GM19238 (cell line): ENCODE measurements around the gene GLG1.
"Not testable (repeated sequence)": the region's sequence is repeated elsewhere in the genome, so short reads cannot be mapped to it uniquely, and the experiment has no call there.

Experiments
- DNase-seq: peaks from one replicate; pipeline ENCODE4 v3.0.0; 2011; ENCODE audit warnings: low spot score; ENCODE audit not compliant: insufficient read length

The GLG1 gene

DNA sequence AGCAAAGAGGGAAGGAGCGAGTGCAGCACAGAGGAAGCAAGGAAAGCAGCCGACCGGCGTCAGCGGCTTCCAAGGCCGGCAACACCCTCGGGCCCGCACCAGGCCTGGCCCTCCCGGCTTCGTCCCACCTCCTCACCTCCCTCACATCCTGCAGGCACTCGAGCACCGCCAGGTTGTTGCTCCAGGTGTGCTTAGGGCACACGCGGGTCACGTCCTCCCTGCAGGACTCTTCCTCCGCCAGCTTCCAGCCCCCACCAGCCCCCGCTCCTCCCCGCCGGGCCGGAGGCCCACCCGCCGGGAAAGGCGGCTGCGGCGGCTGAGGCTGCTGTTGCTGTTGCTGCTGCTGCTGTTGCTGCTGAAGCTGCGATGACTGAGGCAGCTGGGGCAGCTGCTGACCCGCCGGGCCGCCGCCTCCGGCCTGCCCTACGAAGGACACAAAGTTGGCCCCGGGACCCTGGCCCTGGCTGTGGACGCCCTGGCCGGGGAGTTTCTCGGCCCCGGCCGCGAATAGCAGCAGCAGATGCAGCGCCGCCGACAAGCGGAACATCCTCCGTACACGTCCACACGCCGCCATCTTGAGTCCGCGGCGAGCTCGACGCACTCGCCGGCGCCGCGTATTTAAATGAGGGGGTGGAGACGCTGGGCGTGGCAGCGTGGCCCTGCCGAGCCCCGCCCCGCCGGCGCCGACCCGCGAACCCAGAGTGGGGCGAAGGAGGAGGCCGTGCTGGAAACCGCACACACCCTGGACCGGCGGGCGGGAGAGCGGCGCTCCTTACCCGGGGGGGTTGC lies at the start of gene GLG1:
Gene GLG1 (minus strand): TSS at position 594 of the 789 bp plus-strand sequence. CDS start 20 bp downstream, at position 574.
- peak; percentile 79 for DNase-seq

DNA sequence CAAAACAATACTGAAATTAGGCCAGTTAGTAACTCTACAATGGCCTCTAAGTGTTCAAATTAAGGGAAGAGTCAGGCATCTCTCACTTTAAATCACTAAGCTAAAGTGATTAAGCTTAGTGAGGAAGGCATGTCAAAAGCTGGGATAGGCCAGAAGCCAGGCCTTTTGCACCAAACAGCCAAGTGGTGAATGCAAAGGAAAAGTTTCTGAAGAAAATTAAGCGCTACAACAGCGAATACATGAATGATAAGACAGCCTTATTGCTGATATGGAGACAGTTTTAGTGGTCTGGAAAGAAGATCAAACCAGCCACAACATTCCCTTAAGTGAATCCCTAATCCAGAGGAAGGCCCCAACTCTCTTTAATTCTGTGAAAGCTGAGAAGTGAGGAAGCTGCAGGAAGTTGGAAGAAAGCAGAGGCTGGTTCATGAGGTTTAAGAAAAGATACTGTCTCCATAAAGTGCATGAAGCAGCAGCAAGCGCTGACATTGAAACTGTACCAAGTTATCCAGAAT lies 47.7 kb upstream of the GLG1 start:
- no peak for DNase-seq

DNA sequence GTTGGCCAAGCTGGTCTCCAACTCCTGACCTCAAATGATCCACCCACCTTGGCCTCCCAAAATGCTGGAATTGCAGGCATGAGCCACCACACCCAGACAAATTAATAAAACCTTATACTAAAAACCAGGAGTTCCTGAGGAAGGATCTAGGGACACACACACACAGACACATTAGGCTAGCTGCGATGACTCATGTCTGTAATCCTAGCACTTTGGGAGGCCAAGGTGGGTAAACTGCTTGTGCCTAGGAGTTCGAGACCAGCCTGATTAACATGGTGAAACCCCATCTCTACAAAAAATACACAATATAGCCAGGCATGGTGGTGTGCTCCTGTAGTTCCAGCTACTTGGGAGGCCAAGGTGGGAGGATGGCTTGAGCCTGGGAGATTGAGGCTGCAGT lies 46.0 kb upstream of the GLG1 start:
- not testable (repeated sequence) for DNase-seq

DNA sequence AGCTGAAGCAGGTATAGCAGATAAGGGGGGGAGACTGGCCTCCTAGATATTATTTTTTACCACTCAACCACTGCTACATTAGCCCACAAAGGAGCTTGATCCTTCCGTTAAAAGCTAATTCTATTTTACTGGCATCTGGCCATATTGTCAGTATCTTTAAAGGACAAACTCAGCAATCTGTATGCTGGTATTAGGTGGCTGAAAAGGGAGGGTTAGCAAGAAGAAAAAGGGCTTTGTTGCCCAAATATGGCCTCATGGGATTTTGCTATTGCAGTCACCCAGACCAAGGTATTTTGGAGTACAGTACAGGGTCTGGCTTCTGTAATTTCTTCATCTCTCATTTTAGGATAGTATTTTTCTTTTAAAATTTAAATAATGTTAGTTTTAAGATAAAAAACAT lies 45.3 kb upstream of the GLG1 start:
- DNase-seq: no peak

DNA sequence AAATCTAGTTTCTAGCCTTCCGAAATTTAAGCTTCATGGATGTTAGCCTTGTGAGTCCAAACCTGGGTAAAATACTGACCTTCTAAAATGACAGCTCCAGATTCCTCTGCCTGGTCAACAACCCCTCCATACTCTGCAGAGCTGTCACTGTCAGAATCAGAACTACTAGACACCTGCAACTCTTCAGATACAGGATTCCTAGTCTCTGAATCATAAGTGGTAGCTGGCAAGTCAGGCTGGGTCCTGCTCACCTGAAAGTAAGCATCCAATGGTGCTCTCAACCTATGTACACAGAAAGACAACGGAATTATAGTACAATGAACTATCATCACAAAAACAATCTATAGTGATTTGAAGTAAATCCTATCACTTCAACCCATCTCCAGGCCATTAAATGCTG lies 44.9 kb upstream of the GLG1 start:
- no peak for DNase-seq

DNA sequence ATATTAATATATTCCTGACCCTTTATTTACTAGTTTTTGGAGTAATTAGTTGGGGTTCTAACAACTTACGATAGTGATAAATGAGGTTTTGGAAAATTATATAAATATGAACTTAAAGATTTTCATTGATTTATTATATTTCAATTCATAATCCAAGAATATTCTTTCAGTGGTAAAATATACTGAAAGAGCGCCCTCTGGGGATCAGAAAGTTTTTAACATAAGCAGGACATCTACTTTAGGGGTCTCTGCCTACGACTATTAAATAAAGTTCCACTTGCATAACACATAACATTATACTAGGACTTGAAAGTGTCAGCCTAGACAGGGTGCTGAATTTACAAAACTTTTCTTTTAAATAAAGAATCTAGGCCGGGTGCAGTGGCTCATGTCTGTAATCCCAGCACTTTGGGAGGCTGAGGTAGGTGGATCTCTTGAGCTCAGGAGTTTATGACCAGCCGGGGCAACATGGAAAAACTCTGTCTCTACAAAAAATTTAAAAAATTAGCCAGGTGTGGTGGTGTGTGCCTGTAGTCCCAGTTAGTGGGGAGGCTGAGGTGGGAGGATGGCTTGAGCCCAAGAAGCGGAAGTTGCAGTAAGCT lies 44.2 kb upstream of the GLG1 start:
- DNase-seq: no peak

DNA sequence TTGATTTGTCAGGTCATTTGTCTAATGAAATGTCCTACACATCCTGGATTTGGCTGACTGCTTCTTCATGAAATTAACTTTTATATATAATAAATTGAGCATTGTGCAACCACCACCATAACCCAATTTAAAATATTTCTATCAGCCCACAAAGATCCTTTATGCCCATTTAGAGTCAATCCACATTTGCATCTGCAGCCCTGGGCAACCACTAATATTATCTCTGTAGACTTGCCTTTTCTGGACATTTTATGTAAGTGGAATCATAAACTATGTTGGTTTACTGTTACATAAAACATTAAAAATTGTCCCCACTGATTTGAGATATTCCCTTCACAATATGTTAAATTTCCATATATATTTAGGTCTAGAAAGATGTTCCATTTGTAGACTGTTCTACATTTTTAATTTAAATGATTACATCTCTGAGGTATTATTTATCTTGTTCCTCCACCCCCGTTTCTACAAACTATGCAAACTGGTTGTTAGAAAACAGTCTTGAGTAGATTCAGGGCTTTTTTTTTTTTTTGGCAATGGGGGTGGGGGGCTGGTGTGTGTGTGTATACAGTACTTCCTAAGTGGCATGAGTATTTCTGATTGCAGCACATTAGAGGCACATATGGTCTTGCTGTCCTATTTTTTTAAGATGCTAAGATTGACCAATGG lies 43.1 kb upstream of the GLG1 start:
- no peak for DNase-seq

DNA sequence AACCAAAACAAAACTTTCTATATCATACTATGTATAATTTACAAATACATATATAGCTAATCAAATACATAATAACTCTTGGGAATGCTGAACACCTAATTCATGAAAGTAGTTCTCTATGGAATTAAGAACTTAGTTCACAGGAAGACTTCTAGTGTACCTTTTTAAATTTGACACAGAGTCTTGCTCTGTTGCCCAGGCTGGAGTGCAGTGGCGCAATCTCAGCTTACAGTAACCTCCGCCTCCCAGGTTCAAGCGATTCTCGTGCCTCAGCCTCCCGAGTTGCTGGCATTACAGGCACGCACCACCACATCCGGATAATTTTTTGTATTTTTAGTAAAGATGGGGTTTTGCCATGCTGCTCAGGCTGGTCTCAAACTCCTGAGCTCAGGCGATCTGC lies 35.1 kb upstream of the GLG1 start:
- DNase-seq: no peak

DNA sequence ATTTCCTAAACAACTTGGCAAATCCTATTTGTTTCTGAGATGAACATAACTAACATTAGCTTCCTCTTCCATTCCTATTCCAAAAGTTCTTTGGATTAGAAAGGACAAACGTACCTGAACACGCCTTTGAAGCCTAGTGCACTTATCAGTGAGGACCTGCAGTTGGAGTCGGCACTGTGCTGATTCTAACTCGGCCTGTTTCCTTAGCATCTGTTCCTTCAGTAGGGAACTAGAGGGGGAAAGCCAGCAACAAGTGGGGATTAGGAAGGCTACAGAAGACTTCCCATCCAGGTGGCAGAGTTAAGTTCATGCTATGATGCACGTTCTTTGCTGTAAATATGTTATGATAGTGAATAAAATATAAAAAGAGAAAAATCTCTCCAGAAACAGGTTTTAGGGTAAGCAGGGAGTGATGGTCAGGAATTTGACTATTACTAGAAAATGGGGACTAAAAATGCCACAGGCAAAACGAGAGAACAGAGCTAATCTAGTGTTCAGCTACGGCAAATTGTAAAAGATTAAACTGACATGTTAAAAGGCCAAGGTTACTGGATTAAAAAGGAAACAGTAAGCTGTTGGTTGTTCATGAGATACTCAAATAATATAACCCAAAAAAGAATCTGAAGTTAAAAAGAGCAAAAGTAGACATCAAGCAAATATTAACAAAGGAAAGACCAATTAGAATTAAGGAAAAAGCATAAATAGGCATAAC lies 31.0 kb upstream of the GLG1 start:
- DNase-seq: no peak

DNA sequence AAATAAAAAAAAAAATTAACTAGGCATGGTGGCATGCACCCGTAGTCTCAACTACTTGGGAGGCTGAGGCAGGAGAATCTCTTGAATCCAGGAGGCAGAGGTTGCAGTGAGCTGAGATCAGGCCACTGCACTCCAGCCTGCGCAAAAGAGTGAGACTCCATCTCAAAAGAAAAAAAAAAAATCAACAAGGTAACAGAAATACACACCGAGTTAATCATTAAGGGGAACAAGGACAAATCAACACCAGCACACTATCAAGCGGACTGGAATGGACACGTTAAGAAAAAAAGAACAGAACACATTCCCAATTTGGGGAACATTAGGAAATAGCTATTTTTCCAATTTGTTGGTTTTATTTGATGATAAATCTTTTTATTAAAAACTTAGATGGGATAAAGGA lies 28.4 kb upstream of the GLG1 start:
- no peak for DNase-seq

DNA sequence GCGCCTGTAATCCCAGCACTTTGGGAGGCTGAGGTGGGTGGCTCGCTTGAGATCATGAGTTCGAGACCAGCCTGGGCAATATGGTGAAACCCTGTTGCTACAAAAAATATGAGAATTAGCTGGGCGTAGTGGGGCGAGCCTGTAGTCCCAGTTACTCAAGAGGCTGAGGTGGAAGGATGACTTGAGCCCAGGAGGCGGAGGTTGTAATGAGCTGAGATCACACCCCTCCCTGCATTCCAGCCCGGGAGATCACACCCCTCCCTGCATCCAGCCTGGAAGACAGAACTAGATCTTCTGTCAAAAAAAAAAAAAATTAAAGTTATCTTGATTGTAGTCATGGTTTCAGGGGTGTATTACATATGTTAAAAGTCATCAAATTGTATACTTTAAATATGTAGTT lies 26.8 kb upstream of the GLG1 start:
- DNase-seq: no peak

DNA sequence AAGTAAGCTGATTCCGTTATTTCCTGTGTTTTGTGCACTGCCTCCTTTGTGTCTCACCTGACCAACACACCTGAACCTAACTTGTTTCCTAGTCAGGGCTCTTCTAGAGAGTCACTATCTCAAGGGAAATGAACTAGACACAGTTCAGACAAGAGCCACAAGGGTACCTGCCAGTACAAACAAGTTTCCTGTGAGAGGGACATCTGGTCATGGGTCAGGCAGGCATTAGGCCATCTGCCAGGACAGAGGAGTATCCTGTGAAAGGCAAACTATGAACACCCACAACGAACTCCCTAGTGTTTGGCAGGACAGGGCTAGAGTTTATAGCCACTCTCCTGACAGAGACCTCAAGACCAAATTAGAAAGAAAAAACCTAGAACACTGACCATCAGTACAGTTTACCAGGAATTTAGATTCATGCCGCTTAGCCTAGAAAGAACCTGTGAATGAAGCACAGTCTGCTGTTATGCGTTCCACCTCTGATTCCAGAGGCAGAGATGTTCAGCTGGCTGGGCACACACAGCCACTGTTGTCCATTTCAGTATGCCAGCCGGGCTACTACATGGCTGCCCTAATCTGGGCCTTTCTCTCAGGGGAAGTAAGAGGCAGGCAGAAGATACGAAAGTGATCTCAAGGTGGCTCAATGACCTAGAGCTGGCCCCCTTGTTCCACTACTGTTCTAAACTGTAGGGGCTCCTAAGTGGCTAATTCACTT lies 20.7 kb upstream of the GLG1 start:
- no peak for DNase-seq

DNA sequence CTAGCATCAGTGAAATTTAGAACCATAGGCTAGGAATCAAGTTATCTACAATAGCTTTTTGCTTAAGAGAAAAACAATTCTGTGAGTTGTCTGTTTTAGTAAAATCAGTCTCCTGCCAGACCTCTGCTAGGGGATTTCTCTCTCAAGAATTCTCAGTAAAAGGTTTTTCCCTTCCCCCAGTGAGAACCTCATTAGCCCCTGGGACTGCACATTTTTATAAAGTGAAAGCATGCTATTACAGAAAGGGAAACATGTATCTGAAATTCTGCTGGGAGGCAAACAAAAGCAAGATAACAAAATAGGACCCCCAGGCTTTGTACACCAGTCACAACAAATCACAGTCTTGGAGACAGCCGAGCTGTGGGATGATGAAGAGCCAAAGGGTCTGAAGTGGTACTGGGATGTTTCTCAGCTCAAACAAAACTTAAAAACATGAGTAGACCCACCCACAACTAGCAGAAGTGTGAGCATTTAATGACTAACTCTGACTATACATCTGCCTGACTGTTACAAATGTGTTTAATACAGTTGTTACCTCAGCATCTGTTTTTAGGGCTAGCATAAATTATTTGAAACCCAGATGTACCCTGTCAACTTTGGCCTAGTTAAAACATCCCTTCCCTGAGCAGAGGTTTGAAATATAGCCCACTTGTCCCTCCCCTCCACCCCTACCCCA lies 20.0 kb upstream of the GLG1 start:
- no peak for DNase-seq

DNA sequence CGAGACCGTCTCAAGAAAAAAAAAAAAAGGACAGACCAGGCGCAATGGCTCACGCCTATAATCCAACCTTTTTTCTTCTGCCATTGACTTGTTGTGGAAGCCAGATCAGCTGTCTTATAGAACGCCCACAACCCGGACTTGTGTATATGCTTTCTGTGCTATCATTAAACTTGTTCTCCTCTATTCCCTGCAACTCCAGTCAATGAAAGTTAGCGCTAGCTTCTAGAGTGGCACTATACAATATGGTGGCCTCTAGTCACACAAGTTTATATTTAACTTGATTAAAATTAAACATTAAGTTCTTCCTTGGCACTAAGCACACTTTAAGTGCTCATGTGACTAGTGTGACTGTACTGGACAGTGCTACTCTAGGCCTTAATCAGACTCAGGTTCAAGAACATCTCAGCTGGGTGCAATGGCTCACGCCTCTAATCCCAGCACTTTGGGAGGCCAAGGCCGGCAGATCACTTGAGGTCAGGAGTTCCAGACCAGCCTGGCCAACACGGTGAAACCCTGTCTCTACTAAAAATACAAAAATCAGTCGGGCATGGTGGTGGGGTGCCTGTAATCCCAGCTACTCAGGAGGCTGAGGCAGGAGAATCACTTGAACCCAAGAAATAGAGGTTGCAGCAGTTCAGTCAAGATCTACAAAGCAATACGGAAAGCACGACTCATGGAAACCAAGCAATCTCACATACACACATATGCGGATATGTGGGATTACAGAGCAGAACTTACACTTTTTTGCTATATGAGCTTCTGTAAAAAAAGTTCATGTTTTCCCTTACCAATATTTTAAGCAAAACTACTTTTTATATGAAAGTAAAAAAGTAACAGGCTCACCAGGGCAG lies 18.8 kb upstream of the GLG1 start:
- no peak for DNase-seq

DNA sequence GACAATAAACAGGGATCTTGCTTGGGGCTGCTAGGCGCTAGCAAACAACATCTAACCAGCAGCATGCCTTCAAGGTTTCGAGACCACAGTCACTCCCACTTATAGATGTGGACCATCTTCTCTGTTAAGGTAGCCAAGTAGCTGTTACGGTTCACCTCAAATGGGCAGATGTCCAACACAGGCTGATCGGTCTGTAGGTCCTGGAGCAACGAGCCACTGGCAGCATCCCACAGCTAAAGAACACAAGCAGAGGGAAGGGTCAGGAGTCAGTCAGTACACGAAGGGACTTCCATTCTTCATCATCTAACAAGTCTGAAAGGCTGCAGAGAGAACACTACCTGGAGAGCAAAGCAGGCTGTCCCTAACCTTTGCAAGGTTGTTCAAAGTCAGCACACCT lies 16.9 kb upstream of the GLG1 start:
- no peak for DNase-seq

DNA sequence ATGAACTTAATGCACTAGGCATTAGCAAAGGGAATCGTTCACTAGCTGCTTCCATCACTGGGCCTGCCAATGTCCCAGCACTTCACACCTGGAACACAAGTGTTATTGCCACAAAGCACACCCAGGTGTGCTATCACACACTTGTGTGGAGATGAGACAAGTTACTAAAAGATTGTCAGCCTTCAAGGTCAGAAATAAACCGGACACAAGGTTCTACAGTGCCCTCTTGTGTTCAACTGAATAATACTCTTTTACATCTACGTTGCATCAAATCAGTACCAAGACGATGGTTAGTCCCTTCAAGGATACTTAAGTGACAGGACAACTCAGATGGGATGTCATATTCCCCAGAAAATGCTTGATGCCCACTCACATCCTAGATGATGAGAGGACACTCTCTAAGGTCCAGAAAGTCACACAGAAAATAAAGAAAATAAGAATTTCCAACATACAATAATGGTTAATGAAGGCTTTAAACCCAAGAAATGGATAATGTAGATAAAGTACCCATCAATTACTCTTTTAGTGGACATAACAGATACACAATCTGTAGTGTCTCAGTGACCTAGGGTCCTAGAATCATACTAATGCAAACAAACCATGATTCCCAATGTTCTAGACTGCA lies 16.4 kb upstream of the GLG1 start:
- peak; percentile 22 for DNase-seq

DNA sequence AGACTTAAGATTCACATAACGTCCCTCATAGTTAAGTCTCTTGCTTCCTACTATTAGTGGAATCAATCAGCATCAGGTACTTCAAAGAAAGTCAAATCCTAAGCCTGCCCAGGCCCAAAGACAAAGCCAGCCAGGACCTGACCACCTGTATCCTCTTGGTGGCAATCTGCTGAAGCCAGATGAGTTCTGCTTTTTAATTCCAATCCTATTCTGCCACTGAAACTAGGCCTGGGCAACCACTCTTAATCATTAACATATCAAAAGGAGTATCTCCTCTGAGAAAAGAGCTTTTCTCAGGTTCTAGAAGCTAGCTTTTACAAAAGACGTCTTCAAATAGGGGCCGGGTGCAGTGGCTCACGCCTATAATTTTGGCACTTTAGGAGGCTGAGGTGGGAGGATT lies 15.1 kb upstream of the GLG1 start:
- DNase-seq: no peak

DNA sequence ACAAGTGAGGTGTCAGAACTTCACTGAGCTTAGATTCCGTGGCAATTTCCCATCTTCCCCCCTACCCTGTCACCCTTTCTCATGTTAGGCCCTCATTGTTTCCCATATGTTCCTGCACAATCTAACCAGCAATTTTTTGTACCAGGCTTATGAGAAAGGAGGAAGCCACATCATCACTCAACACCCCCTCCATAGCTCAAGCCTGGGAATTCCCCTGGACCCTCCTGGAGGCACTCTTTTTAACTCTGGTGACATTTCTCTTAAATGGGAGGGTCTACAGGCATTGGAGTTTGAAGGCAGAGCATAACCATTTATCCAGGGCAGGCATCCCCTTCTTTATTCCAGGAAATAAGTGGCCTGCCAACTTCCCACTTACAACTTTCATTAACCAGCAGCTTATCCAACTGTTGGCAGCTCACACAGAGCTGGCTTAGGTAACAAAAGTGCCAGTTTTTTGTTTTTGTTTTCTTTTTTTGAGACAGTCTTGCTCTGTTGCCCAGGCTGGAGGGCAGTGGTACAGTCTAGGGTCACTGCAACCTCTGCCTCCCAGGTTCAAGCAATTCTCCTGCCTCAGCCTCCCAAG lies 10.4 kb upstream of the GLG1 start:
- no peak for DNase-seq

DNA sequence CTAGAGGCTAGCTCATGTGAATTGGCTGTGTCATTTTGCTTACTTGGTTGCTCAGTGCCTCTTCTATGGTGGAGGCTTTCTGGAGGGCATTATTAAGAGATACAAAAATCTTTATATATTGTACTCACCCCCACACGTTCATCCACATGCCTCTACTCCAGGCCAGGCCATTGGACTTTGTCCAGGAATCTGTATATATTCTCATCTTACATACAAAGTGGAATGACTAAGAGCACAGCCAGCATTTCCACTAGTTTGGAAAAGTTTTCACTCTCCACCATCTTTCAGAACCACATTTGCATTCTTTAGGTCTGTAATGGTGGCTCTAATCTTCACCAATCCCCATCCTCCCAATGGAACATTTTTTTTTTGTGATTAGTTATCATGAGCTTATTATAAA lies 4.8 kb upstream of the GLG1 start:
- DNase-seq: no peak
